HG03432 (cell line): Measurements from ENCODE around the gene IFT27.
"Not testable (repeated sequence)": the region's sequence is repeated elsewhere in the genome, so short reads cannot be mapped to it uniquely, and the experiment has no call there.

ENCODE experiments used
- ATAC-seq: cut with Tn5 transposase; IDR thresholded peaks from one replicate; pipeline ENCODE4 v1.9.1; 2021; ENCODE audit warnings: mild to moderate bottlenecking, moderate library complexity; ENCODE audit not compliant: unreplicated experiment

Gene IFT27

DNA sequence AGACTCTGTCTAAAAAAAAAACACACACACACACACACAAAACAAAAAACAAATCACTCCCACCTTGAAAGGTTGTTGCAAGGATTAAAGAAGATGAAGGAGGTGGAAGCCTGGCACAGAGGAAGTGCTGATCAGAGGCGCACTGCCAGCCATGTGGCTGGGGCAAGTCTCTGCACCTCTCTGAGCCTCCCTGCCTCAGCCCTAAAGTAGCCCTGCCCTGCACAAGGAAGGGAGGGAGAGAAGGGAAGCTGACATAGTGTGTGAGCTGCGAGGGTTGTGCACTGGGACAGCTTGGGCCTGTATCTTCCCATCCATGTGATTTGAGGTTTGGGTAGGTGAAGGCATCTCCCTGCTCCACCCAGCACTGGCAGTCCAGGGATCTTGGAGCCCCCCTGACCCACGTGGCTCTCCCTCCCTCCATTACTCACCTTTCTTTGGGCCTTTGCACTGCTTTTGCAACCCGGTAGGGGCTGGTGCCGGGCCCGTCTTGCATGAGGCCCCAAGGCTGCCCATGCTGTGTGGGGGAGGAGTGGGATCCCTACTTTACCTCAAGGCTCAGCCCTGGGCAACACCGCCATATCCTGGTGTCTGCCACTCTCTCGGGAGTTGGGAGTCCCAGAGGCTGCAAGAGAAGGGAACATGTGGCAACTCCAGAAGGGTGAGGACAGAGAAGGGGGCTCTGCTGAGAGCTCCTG lies 30.5 kb downstream of the IFT27 start:
- ATAC-seq: no peak

- ATAC-seq: no peak
Measured at GRCh38 chr22:36744791-36745190, 31.1 kb downstream of the IFT27 start.

DNA sequence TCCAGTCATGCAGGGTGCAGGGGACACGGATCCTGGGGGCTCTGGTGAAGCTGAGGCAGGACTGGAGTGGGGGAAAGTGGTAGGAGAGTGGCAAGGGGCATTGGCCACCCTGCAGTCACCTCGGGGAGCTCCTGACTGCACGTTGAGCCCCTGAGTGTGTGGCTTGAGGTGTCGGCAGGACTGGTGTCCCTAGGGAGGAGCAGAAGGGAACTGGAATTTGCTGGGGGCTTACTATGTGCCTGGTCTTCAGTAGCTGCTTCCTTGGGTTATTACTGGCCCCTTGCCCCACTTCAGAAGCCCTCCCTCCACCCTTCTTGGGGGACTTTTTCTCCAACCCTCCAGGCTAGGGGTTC lies 31.5 kb downstream of the IFT27 start:
- no peak for ATAC-seq

DNA sequence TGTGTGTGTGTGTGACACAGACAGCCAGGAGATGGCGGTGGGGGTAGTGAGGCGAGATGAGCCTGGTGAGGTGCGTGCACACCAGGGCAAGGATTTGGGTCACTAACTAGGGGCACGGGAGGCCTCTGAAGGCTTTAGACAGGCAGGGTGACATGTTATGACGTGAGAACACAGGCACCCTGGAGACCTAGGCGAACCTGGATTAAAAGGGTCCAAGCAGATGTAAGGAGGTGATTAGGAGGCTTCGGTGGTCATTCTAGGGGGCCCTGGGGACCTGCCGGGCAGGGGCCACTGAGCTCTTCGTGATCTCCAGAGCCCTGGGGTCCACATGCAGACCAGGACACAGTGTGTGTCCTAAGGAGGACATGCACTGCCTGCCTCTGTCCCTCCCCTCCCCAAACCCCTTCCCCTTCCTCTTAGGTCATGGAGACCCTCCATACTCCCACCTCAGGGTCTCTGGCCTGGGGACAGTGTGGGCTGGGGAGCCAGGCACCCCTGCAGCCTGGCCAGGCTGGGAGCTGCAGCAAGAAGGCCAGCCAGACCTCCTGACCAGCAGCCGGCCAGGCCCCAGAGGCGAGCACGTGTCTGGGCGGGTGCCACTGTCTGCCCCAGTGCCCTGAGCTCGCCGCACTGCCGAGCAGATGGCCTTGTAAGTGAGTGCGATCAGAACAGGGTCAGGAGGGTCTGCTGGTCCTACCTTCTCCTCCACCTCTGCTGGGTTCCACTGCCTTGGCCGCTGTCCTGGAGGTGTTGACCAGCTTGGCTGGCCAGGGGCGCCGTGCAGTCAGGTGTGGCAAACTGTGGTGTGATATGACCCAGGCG lies 32.1 kb downstream of the IFT27 start:
- no peak for ATAC-seq

DNA sequence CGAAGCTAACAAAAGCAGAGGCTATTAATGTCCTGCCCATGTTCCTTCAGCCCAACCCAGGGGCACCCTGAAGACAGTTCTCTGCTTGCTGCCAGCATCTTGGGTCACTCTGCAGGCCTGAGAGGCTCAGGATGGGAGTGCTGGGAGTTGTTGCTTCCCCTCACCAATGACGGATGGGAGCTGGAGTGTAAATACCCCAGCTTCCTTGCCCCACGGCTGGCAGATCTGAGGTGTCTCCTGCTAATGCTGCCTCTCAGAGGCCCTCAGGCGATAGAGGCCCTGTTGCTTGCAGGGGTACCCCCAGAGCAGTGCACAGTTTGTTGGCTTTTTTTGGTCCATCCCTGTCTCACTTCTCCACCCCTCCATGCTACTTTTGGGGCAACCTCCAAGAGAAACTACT lies 32.9 kb downstream of the IFT27 start:
- no peak for ATAC-seq

- no peak for ATAC-seq
Measured at GRCh38 chr22:36741968-36742367, 34.0 kb downstream of the IFT27 start.

GRCh38 chr22:36741204-36741793 lies 34.6 kb downstream of the IFT27 start:
- ATAC-seq: no peak

DNA sequence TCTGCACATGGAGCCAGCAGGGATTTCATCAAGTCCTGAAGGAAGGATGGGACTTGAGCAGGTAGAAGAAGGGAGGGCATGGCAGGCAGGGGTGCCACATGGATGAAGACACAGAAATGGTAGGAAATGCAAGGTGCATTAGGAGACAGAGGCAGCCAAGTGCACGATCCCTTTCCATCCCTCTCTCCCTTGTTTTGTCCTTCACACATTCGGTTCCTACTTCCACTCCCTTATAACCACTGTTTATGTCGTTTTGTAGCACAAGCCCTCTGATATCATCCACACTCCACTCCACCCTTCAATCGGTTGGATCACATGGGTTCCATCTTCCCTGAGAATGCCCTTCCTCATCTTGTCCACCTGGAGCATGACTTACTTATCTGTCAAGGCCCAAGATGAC lies 35.2 kb downstream of the IFT27 start:
- no peak for ATAC-seq

GRCh38 chr22:36739185-36739584 lies 36.7 kb downstream of the IFT27 start:
- ATAC-seq: no peak

DNA sequence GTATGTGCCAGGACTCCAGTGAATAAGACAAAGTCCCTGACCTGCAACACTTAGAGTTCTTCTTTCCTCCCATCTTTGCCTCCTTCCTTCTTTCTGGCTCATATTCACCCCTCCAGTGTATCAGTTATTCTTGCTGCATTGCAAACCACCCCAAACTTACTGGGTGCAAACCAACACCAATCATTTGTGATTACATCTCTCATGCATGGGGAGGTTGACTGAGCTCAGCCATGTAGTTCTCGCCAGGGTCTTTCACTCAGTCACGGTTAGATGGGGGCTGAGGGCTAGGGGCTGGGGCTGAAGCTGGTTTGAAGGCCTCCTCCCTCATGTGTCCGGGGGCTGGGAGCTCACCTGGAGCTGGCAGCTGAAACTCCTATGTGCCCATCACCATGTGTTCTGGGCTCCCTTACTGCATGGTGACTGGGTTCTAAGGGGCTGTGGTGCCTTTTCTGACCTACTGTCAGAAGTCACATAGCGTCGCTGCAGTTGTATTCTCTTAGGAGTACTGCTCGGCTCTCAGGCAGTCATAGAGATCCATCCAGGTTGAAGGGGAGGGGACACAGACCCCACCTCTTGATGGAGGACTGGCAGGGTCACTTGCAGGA lies 37.4 kb downstream of the IFT27 start:
- no peak for ATAC-seq

- ATAC-seq: no peak
Measured at GRCh38 chr22:36737776-36738175, 38.1 kb downstream of the IFT27 start.

- no peak for ATAC-seq
Measured at GRCh38 chr22:36736701-36737320, 39.1 kb downstream of the IFT27 start.

DNA sequence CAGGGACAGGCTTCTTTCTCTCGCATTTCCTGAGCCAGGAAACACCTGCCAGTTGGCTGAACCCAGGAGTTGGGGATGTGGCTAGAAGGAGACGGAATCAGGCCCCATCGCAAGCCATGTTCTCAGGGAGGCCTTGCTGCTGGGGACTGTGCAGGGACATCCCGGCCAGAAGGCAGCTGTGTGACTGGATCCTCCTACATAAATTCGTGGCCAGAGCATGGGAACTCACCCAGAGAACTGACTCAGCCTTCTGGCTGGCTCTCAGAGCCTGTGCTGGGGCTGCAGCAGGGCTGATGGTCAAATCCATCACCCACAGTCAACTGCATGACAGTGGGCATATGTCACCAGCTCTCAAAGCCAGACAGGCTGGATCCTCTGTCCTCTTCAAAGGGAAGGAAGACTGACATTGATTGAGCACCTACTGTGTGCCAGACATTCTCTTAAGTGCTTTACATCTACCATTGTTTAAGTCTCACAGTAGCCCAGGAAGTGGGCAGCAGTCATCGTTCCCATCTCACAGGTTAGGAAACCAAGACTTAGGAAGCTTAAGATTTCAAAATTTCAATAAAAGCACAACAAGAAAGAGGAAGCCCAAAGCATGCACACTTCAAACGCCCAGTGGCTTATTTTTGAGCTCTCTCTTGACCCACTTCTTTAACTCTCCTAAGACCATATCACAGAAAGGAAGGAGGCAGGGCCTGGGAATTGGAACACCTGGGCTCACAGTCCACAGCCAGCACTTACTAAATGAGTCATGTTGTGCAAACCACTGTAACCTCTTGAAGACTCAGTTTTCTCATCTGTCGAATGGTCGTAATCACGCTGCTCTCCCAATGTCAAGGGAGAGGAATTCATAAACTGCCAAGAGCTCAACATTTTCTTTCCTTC lies 41.5 kb downstream of the IFT27 start:
- ATAC-seq: no peak

GRCh38 chr22:36733271-36733670 lies 42.6 kb downstream of the IFT27 start:
- ATAC-seq: no peak

GRCh38 chr22:36732609-36733008 lies 43.3 kb downstream of the IFT27 start:
- ATAC-seq: no peak

DNA sequence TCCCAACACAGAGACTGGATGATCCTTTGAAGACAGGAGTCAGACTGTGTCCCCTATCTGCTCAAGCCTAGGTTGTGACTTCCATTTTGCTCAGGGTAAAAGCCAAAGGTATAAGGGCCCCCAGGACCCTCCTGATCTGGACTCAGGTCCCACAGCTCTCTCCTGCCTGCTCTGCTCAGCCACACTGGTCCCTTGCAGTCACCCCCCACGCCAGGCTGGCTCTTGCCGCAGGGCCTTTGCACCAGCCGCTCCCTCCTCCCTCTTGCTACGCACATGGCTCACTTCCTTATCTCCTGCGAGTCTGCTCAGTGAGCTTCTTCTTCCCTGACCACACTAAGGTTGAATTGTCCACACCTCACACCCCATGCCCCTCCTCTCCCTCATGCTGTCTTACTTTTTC lies 44.0 kb downstream of the IFT27 start:
- ATAC-seq: no peak

DNA sequence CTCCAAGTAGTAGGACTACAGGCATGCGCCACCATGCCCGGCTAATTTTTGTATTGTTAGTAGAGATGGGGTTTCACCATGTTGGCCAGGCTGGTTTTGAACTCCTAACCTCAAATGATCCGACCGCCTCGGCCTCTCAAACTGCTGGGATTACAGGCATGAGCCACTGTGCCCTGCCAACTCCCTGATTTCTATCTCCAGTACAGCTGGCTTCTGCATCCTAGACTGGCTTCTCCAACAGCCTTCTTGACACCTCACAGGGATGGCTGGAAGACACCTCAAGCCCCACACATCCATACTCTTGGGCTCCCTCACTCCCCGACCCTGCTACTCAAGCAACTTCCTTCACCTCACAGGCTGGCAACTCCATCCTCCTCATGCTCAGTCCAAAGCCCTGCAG lies 44.6 kb downstream of the IFT27 start:
- ATAC-seq: not testable (repeated sequence)

GRCh38 chr22:36730176-36730858 lies 45.6 kb downstream of the IFT27 start:
- no peak for ATAC-seq

DNA sequence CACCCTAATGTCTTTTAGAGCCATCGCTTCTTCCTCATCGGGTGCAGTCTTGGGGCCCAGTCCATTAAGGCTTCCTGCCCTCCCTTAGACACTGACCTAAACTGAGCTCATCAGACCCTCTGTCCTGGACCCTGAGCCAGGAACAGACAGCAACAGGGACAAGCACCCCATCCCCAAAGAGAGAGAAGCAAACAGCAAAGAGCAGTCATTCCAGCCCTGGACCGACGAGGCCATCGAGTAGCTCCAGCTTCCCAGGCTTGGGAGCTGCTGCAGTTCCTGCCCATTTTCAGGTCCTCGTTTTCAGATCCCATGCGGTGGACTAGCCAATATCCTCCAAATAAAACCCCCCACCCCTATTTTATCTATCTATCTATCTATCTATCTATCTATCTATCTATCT lies 46.6 kb downstream of the IFT27 start:
- no peak for ATAC-seq

DNA sequence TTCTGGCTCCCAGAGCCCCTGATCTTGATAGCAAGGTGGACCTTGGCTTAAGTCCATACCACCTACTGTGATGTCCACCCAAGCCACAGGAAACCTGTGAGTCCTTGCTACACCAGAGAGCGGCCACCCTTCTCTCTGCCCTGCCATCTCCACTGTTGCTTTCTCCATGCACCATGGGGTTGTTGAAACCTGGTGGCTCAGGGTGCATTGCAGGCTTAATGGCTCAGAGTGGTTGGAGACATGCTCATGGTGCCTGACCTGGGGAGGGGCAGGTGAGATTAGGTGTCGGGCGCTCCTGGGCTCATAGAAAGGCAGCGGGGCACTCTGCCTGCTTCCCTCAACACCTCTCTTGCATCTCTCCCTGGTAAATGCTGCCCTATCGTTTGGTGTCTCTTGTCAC lies 47.4 kb downstream of the IFT27 start:
- ATAC-seq: no peak
